HG03045 (cell line): Measurements from ENCODE around the gene JAKMIP1.
A peak's percentile ranks its signal among the peaks of the same experiment; 100 is the strongest.

ENCODE experiments used
- ATAC-seq: cut with Tn5 transposase; IDR thresholded peaks from one replicate; pipeline ENCODE4 v1.9.1; 2021; ENCODE audit warnings: mild to moderate bottlenecking, moderate library complexity; ENCODE audit not compliant: unreplicated experiment

Gene JAKMIP1

DNA sequence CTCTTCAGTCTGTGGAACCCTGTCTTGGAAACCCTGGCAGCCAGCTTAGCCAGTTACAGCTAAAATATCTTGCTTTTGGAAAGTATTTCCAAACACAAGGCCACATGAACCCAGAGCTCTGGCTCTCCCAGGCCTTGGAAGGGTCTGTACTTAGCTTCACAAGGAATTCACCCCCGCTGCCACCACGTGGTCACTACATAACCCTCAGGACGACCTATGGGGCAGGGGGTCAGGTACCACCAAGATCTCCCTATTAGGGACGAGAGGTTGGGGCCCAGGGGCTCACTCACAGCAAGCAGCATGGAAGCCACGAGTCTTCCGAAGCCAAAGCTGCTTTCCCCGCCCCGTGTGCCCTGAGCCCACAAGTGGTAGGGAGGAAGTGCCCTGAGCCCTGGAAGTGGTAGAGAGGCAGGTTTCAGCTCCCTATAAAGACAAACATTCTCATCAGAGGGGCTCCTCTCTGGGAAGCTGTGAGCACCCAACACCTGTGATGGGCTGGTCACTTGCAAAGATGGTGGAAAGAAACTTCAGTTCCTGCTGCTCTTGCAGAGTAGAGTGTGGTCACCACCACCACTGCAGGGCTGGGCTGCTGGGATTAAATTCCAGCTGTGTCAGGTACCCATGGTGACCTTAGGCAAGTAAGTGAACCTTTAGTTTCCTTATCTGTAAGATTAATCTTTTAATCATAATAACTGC, 4.7 kb upstream of the JAKMIP1 start:
- no peak for ATAC-seq

DNA sequence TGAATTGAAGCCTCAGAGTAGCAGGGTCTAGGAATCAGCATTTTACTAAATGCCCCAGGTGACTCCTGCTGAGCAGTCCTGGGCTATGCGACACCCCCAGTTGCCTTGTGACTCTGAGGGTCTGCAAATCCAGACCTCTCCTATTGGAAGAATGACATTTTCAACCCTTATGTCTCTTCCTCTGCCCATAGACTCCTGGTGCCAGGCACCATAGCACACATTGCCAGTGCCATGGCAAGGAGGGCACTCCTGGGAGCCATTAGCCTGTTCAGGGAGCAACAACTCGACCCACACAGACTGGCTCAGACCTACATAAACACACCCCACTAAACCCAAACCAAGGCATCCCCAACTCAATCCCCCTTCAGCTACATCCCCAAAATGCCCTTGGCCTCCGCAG, 3.7 kb upstream of the JAKMIP1 start:
- ATAC-seq = no peak

DNA sequence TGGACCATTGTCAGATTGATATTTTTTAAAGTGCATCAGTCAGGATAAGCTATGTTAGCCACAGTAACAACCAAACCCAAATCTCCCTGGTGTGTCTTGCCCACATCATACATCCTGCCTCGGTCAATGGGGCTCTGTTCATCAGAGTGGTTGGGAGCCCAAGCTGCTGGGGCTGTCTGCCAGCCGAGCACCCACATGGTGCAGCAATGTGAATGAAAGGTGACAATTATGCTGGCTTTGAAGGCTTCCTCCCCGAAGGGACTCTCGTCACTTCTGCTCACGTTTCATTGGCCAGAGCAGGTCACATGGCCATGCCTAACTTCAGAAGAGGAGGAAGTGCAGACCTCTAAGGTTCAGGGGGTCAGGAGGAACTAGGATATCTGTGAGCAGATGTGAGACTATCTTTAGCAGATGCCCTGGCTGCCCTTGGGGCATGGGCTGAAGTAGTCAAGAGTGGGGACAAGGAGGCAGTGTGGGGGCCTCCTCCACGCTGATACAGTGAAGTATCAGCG, 1.3 kb upstream of the JAKMIP1 start:
- no peak for ATAC-seq

DNA sequence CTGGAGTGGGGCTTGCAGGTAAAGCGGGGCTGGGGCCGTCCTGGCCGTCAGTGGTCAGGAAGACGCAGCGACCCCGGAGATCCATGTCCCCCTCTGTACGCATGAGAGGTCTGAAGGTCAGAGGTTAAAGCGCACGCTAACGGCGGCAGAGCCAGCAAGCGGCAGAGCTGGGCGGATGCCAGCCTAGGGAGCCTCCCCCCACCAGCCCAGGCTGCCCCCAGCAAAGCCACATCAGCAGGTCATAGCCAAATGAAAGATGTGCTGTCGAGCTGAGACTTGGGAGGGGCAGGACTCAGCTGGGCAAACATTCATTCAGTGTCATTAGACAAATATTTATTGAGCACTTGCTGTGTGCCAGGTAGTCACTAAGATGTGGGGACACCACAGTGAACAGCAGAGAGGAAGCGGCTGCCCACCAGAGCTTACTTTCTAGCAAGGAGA, 593 bp upstream of the JAKMIP1 start:
- peak; percentile 0 for ATAC-seq

DNA sequence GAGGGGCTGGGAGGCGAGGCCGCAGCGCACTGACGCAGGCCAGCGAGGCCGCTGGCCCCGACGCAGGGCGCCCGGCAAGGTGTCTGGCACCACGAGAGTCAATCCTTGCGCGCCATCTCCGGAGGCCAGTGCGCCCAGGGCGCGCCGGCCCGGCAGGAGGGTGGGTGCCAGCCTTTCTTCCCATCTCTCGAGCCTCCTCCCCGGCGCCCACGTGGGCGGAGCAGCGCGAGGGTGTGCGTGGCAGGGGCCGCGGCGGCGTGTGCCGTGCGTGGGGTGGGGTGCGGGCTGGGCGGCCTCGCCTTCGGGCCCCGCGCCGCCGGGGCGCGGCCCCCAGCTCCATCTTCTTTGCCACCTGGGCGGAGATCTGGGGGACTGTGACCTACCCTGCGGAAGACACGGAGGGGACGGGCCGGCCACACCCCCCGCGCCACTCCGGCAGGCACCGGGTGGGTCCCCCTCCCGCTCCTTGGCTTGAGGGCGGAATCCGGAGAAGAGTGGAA, 877 bp downstream of the JAKMIP1 start:
- no peak for ATAC-seq

GRCh38 chr4:6198768-6199421, 1.5 kb downstream of the JAKMIP1 start:
- ATAC-seq = no peak

DNA sequence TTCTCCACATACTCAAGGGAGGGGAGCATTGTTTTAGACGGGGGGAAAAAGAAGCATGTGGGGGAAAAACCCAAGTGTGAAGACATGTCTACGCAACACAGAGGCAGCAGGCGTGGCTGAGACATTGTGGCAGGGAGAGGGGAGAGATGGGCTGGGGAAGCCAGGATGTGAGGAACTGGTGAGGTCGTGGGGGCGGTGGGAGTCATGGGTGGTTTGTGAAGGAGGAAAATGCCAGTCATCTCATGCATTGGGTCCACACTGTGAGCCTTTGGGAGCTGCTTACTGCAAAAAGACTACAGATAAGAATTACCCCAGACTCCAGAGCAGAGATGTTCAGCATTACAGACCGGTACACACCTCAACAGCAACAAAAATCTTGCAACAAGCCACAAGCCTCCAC, 2.1 kb downstream of the JAKMIP1 start:
- no peak for ATAC-seq

DNA sequence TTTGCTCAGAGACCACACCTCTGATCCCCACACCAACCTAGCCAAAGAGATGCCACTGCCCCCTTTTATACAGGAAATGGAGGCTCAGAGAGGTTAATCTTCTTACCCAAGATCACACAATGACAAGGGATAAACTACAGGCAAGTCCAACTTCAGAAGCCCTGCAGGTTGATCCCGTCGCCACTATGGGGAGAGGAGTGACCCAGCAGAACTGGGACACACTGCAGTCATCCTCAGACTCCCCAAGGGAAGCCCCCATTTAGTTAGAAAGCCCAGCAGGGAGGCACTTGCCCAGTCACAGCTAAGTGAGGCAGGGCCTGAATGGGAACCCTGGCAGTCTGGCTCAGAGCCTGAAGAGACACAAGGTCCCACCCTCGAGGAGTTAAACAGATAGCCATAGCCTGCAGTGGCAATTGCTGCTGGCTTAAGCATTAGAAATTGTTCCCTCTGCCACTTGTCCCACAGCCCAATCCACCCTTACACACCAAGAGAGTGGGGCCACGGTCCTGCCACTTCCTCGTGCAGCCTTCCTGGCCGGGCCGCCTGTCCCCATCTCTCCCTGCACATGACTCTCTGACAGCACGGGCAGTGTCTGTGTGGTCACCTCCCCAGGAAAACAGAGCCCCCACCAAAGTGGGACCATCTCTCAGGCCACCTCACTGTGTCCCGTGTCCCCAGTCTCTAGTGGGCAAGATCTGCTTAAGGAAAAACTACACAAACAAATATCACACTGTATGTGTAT, 2.7 kb downstream of the JAKMIP1 start:
- no peak for ATAC-seq

DNA sequence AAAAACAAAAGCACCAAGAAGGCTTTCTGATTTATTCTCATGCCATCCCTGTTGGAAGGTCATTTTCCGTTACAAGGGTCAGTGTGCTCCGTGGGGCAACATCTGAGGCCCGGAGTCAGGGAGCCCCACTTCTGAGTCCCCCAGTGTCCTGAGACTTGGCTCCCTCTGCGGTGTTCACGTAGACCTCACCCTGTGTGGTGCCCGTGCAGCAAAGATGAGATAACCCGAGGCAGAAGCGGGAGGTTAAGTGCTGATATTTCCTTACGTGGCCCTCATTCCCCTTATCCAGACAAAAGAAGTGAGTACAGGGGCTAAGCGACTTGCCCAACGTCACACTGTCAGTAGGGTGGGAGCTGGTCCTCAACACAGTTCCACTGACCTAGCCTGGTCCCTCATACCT, 3.5 kb downstream of the JAKMIP1 start:
- ATAC-seq = no peak

- ATAC-seq = no peak
These were observed 4.0 kb downstream of the JAKMIP1 start for GRCh38 chr4:6196324-6196723.

DNA sequence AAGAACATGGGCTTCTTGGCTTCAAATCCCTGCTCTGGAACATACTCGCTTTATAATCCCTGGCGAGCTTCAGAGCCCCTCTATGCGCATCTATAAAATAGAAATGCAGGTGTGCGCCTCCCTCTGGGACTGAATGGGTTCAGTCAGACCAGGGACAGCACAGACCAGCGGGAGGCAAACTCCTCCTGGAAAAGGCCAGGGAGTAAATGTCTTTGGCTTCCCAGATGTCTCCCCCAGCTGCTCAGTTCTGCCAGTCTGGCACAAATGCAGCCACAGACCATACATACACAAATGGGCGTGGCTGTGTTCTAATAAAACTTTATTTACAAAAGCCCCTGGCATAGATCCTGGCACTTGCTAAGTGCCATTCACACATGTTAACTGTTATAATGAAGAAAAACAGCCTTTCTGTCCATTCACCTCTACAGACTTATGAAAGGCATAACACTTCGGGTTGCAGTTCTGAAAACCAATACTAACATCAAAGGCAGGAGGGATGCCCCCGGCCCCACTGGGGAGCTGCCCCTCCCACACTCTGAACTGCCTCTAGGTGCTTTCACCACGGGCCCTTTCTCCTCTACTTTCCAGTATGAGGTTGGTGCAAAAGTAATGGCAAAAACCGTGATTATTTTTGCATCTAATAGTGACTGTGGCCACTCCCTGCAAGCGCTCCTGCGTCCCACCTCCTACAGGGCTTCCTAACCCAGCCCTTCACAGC, 4.6 kb downstream of the JAKMIP1 start:
- ATAC-seq = no peak

DNA sequence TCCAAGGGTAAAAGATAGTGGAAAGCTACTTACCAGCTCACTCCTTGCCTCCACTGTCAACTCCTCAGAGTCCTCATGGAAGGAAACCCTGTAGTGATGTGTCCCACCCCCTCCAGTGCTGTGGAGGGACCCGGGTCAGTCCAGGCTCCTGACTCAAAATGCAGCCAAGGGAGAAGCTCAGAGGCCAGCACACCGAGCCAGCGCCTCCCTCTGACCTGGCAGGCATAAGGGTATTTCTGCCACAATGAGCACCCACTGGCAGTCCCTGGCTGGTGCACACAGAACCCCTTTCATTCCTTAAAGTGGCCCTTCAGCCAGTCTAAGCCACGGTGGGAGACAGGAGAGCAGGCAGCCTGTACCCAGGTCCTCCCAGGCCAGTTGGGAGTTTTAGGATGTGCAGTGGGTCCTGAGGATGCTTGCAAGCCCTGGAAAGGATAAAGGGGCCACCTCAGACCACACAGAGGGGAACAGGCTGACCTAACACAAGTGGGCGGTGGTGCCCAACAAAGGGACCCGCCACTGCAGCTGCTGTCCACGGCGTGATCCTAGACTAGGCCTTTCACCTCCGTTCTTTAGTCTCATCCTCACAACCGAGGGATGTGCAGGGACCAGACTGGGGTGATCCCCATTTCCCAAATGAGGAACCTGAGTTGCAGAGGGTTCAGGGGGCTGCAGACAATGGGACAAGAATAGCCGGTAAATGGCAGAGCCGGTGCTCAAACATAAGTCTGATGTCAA, 5.7 kb downstream of the JAKMIP1 start:
- no peak for ATAC-seq

- no peak for ATAC-seq
These were observed 7.0 kb downstream of the JAKMIP1 start for GRCh38 chr4:6193399-6193798.

DNA sequence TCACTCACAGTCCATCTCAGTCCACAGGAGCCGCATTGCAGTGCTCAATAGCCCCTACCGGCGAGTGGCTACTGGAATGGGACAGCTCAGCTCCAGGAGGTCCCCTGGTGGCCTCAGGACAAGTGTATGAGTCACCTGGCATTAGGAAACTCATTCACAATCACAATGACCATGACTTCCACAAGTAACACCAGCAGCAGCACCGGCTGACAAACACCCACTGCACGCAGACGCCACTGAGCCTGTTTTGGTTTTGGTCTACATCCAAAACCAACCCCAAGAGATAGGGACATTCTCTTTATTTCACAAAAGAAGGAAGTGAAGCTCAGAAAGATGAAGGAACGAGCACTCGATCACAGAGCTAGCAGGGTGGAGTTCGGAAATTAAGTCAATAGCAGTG, 8.1 kb downstream of the JAKMIP1 start:
- ATAC-seq = no peak

GRCh38 chr4:6191448-6192130, 8.8 kb downstream of the JAKMIP1 start:
- no peak for ATAC-seq

DNA sequence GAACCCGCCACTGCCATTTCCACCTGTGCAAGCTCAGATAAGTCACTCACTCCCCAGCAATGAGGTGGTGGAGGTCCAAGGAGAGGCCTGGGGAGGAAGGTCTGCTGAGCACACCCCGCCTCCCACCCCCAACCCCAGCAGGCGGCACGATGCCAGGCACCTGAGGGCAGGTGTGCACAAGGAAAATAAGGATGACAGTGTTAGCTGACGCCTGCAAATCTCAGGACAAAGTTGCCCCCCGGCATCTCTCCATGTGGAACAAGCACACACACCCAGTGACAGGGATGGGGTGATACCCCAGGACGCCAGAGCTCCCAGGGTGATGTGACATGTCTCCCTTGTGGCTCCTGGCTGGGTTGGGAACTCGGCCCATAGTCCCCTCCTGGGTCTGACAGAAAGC, 9.9 kb downstream of the JAKMIP1 start:
- no peak for ATAC-seq

GRCh38 chr4:6189511-6189910, 10.8 kb downstream of the JAKMIP1 start:
- ATAC-seq = no peak

DNA sequence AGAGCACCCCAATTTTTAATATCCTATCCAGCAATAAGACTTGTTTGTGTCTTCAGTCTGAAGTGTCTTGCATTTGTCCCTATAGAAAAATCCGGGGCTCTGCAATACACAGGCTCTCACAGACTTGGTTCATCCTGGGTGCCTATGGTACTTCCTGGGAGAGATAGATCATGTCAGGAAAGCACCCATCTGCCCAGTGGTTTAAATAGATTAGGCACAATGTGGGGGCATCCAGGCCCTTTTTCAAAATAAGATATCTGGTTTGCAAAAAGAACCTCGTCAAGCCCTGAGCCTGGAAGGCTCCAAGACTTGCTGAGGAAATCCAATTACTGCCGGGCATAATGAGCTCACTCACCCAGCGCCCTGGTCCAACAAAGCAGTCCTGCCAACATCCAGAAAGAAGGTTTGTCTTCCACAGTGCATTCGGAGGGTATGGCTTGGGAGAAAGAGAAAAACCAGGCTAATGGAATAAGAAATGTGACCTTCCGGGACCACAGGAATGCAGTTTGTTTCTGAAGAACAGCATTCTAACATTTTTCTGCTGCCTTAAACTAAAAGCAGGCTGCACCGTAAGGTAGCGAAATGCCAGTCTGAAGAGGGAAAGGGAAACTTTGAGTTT, 11.6 kb downstream of the JAKMIP1 start:
- ATAC-seq = no peak

DNA sequence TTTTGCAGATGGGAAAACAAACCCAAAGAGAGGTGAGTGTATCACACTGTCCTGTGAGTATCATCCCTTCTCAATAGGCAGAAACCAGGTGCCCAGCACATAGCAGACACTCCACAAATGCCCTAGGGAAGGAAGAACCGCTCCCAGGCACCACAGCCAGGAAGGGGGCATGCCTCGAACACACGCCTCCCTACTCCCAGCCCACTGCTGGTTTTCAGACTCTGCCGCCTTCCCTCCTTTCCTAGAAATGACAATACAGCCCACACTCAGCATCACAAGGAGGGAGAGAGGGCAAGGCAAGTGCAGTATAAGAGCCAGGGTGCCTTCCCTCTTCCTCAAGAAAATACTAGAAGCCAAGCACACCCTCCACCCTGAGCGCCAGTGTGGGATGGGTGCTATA, 16.2 kb downstream of the JAKMIP1 start:
- peak; percentile 5 for ATAC-seq
